ENCODE data around the gene GOSR2. TPM values are rescaled to one million over a fixed set of nuclear protein-coding genes. Genes with fewer than 3 reads are reported as not detected.

GOSR2 gene
- polyA plus RNA-seq, 1 donor (not counting 4 experiments of a cell fraction or from before 2014, with no cell fraction given), result 48.6 TPM

GRCh38 chr17:46950997-46951621, 28.1 kb downstream of the GOSR2 start:
- Histone ChIP-seq H3K4me2 (ENCODE audit: control insufficient read depth, extremely low read depth, insufficient read depth, low read depth, low read length) (no peak overlapping the region), H4K20me1 (ENCODE audit: control insufficient read depth, extremely low read depth, insufficient read depth, low read length) (no peaks in the 10 kb centered on the region), H3K4me3 (ENCODE audit: control insufficient read depth in 2 of 3, extremely low read depth in 1 of 3, insufficient read depth in 2 of 3, low read depth in 1 of 3, low read length in 3 of 3) (no peak overlapping the region), H3K27me3 (ENCODE audit: control insufficient read depth, extremely low read depth, insufficient read depth, low read length) (peaks cover 18% of the 10 kb centered on the region), H3K9ac (ENCODE audit: control insufficient read depth, extremely low read depth, insufficient read depth, low read length) (no peak overlapping the region), H3K79me2 (ENCODE audit: control insufficient read depth, insufficient read depth, low read length) (no peaks in the 10 kb centered on the region), H3K9me1 (ENCODE audit: control insufficient read depth, extremely low read depth, insufficient read depth, low read length) (no peaks in the 10 kb centered on the region), H3K9me3 (ENCODE audit: control insufficient read depth, low read depth, low read length) (no peaks in the 10 kb centered on the region), H2AFZ (ENCODE audit: control insufficient read depth, low read length) (no peak overlapping the region), H3K36me3 (ENCODE audit: control insufficient read depth in 2 of 2, extremely low read depth in 1 of 2, insufficient read depth in 2 of 2, low read length in 2 of 2) (no peaks in the 10 kb centered on the region), H3K4me1 (ENCODE audit: control insufficient read depth, extremely low read depth, insufficient read depth, low read length) (peaks cover 7% of the 10 kb centered on the region), H3K27ac (ENCODE audit: control insufficient read depth, insufficient read depth, low read length) (no peak overlapping the region)
- FAIRE-seq, result no peak
- dilution Hi-C loops (cut with MboI; ENCODE audit: extremely low pct_ligation_motif_present, low sequenced_read_pairs), result no loop called here
- no peak for DNase-seq (ENCODE audit: low read depth, low spot score)
- no peak for TF ChIP-seq CTCF (optimal IDR thresholded peaks at IDR 0.05 in 1 of 3, IDR thresholded peaks at IDR 0.05 in 1 of 3, conservative IDR thresholded peaks at IDR 0.05 in 1 of 3; ENCODE audit: extremely low read depth in 1 of 3, insufficient read depth in 2 of 3, low read length in 3 of 3)
- no peak for TF ChIP-seq EZH2 (IDR thresholded peaks at IDR 0.05; ENCODE audit: low read length)

- no peaks in the 10 kb centered on the region for H3K79me2 ChIP-seq (ENCODE audit: control insufficient read depth, insufficient read depth, low read length)
- peaks cover 7% of the 10 kb centered on the region for H3K4me1 ChIP-seq (ENCODE audit: control insufficient read depth, extremely low read depth, insufficient read depth, low read length)
- H3K27ac ChIP-seq (ENCODE audit: control insufficient read depth, insufficient read depth, low read length), result no peak overlapping the region
- H3K4me2 ChIP-seq (ENCODE audit: control insufficient read depth, extremely low read depth, insufficient read depth, low read depth, low read length), result no peak overlapping the region
- TF ChIP-seq CTCF (optimal IDR thresholded peaks at IDR 0.05 in 1 of 3, IDR thresholded peaks at IDR 0.05 in 1 of 3, conservative IDR thresholded peaks at IDR 0.05 in 1 of 3; ENCODE audit: extremely low read depth in 1 of 3, insufficient read depth in 2 of 3, low read length in 3 of 3) (no peak), EZH2 (IDR thresholded peaks at IDR 0.05; ENCODE audit: low read length) (no peak)
- H3K9me3 ChIP-seq (ENCODE audit: control insufficient read depth, low read depth, low read length), result no peaks in the 10 kb centered on the region
- DNase-seq (ENCODE audit: low read depth, low spot score) (no peak), FAIRE-seq (no peak)
- no peaks in the 10 kb centered on the region for H3K36me3 ChIP-seq (ENCODE audit: control insufficient read depth in 2 of 2, extremely low read depth in 1 of 2, insufficient read depth in 2 of 2, low read length in 2 of 2)
- H3K4me3 ChIP-seq (ENCODE audit: control insufficient read depth in 2 of 3, extremely low read depth in 1 of 3, insufficient read depth in 2 of 3, low read depth in 1 of 3, low read length in 3 of 3), result no peak overlapping the region
- no peaks in the 10 kb centered on the region for H4K20me1 ChIP-seq (ENCODE audit: control insufficient read depth, extremely low read depth, insufficient read depth, low read length)
- H3K9ac ChIP-seq (ENCODE audit: control insufficient read depth, extremely low read depth, insufficient read depth, low read length), result no peak overlapping the region
- H3K27me3 ChIP-seq (ENCODE audit: control insufficient read depth, extremely low read depth, insufficient read depth, low read length), result peaks cover 18% of the 10 kb centered on the region
- dilution Hi-C loops (cut with MboI; ENCODE audit: extremely low pct_ligation_motif_present, low sequenced_read_pairs), result no loop called here
- no peak overlapping the region for H2AFZ ChIP-seq (ENCODE audit: control insufficient read depth, low read length)
- H3K9me1 ChIP-seq (ENCODE audit: control insufficient read depth, extremely low read depth, insufficient read depth, low read length), result no peaks in the 10 kb centered on the region
These were observed 28.7 kb downstream of the GOSR2 start for GRCh38 chr17:46951706-46952105.

Measured in keratinocyte (primary cell).